ENCODE results near the gene DSCAML1.
A peak's percentile ranks its signal among the peaks of the same experiment; 100 is the strongest.

DSCAML1 gene

GRCh38 chr11:117546431-117547194 is 250.4 kb downstream of the DSCAML1 start:
- DNase-seq (ENCODE audit: low spot score), result no peak

GRCh38 chr11:117545706-117546105 is 251.3 kb downstream of the DSCAML1 start:
- no peak for DNase-seq (ENCODE audit: low spot score)

GRCh38 chr11:117544130-117544800 is 252.8 kb downstream of the DSCAML1 start:
- DNase-seq (ENCODE audit: low spot score), result no peak

- no peak for DNase-seq (ENCODE audit: low spot score)
These were observed 255.8 kb downstream of the DSCAML1 start for GRCh38 chr11:117541211-117541610.

GRCh38 chr11:117538263-117539135 is 258.5 kb downstream of the DSCAML1 start:
- peak; percentile 51 for DNase-seq (ENCODE audit: low spot score)

- DNase-seq (ENCODE audit: low spot score), result no peak
These were observed 261.1 kb downstream of the DSCAML1 start for GRCh38 chr11:117535850-117536411.

- no peak for DNase-seq (ENCODE audit: low spot score)
These were observed 261.7 kb downstream of the DSCAML1 start for GRCh38 chr11:117535201-117535849.

GRCh38 chr11:117532568-117532967 is 264.4 kb downstream of the DSCAML1 start:
- no peak for DNase-seq (ENCODE audit: low spot score)

- DNase-seq (ENCODE audit: low spot score), result no peak
These were observed 267.2 kb downstream of the DSCAML1 start for GRCh38 chr11:117529816-117530215.

- no peak for DNase-seq (ENCODE audit: low spot score)
These were observed 268.8 kb downstream of the DSCAML1 start for GRCh38 chr11:117528097-117528721.

- DNase-seq (ENCODE audit: low spot score), result no peak
These were observed 269.7 kb downstream of the DSCAML1 start for GRCh38 chr11:117527271-117527670.

GRCh38 chr11:117525866-117526542 is 271.0 kb downstream of the DSCAML1 start:
- DNase-seq (ENCODE audit: low spot score), result no peak

- no peak for DNase-seq (ENCODE audit: low spot score)
These were observed 272.4 kb downstream of the DSCAML1 start for GRCh38 chr11:117524468-117525183.

- no peak for DNase-seq (ENCODE audit: low spot score)
These were observed 273.3 kb downstream of the DSCAML1 start for GRCh38 chr11:117523680-117524079.

GRCh38 chr11:117521974-117522373 is 275.0 kb downstream of the DSCAML1 start:
- DNase-seq (ENCODE audit: low spot score), result no peak

- no peak for DNase-seq (ENCODE audit: low spot score)
These were observed 276.1 kb downstream of the DSCAML1 start for GRCh38 chr11:117520966-117521365.

- no peak for DNase-seq (ENCODE audit: low spot score)
These were observed 276.8 kb downstream of the DSCAML1 start for GRCh38 chr11:117520201-117520600.

- no peak for DNase-seq (ENCODE audit: low spot score)
These were observed 277.4 kb downstream of the DSCAML1 start for GRCh38 chr11:117519590-117519989.

GRCh38 chr11:117519170-117519569 is 277.8 kb downstream of the DSCAML1 start:
- no peak for DNase-seq (ENCODE audit: low spot score)

GRCh38 chr11:117518455-117518854 is 278.6 kb downstream of the DSCAML1 start:
- no peak for DNase-seq (ENCODE audit: low spot score)
